ENCODE measurements around the gene PIK3R6. TPM values are rescaled to one million over a fixed set of nuclear protein-coding genes. Genes with fewer than 3 reads are reported as not detected.

The PIK3R6 gene
- polyA plus RNA-seq, 1 donor (not counting 4 experiments of a cell fraction or from before 2014, with no cell fraction given): 0.03 TPM

DNA sequence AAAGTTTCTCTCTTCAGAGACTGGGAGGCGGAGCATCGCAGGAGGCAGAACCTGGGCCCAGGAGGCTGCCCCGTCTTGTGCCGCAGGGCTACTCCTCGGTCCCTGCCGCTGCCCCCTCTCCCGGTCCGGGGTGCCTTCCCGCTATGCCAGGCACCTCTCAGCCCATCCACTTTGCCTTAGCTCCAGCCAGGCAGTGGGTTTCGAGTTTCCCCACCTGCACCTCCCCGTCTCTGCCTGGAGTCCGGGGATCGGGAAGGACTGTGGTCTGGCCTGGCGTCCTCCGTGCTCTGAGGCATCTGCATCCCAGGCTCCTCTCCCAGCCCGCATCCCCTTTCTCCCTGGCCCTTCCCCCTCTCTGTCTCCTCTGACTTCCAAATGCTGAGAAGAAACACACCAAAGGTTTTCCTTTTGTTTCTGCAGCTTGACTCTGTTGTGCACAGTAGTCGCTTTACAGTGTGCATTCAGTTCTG, 26.8 kb upstream of the PIK3R6 start:
- Histone ChIP-seq H3K4me1 (ENCODE audit: control insufficient read depth, extremely low read depth, insufficient read depth, low read length) (no peaks in the 10 kb centered on the region), H3K4me3 (ENCODE audit: control insufficient read depth in 2 of 3, extremely low read depth in 1 of 3, insufficient read depth in 2 of 3, low read depth in 1 of 3, low read length in 3 of 3) (no peak overlapping the region), H4K20me1 (ENCODE audit: control insufficient read depth, extremely low read depth, insufficient read depth, low read length) (no peaks in the 10 kb centered on the region), H3K36me3 (ENCODE audit: control insufficient read depth in 2 of 2, extremely low read depth in 1 of 2, insufficient read depth in 2 of 2, low read length in 2 of 2) (no peaks in the 10 kb centered on the region), H3K4me2 (ENCODE audit: control insufficient read depth, extremely low read depth, insufficient read depth, low read depth, low read length) (no peak overlapping the region), H3K27ac (ENCODE audit: control insufficient read depth, insufficient read depth, low read length) (no peak overlapping the region), H3K79me2 (ENCODE audit: control insufficient read depth, insufficient read depth, low read length) (no peaks in the 10 kb centered on the region), H3K9ac (ENCODE audit: control insufficient read depth, extremely low read depth, insufficient read depth, low read length) (no peak overlapping the region), H3K9me3 (ENCODE audit: control insufficient read depth, low read depth, low read length) (no peaks in the 10 kb centered on the region), H3K27me3 (ENCODE audit: control insufficient read depth, extremely low read depth, insufficient read depth, low read length) (peaks cover 7% of the 10 kb centered on the region), H2AFZ (ENCODE audit: control insufficient read depth, low read length) (no peak overlapping the region), H3K9me1 (ENCODE audit: control insufficient read depth, extremely low read depth, insufficient read depth, low read length) (no peaks in the 10 kb centered on the region)
- FAIRE-seq (no peak), DNase-seq (ENCODE audit: low read depth, low spot score) (no peak)
- TF ChIP-seq EZH2 (IDR thresholded peaks at IDR 0.05; ENCODE audit: low read length) (no peak), CTCF (optimal IDR thresholded peaks at IDR 0.05 in 1 of 3, IDR thresholded peaks at IDR 0.05 in 1 of 3, conservative IDR thresholded peaks at IDR 0.05 in 1 of 3; ENCODE audit: extremely low read depth in 1 of 3, insufficient read depth in 2 of 3, low read length in 3 of 3) (no peak)
- dilution Hi-C loops (cut with MboI; ENCODE audit: extremely low pct_ligation_motif_present, low sequenced_read_pairs): no loop called here

- H4K20me1 ChIP-seq (ENCODE audit: control insufficient read depth, extremely low read depth, insufficient read depth, low read length): no peaks in the 10 kb centered on the region
- H3K4me3 ChIP-seq (ENCODE audit: control insufficient read depth in 2 of 3, extremely low read depth in 1 of 3, insufficient read depth in 2 of 3, low read depth in 1 of 3, low read length in 3 of 3): no peak overlapping the region
- no peak overlapping the region for H3K9ac ChIP-seq (ENCODE audit: control insufficient read depth, extremely low read depth, insufficient read depth, low read length)
- H3K4me1 ChIP-seq (ENCODE audit: control insufficient read depth, extremely low read depth, insufficient read depth, low read length): no peaks in the 10 kb centered on the region
- H3K4me2 ChIP-seq (ENCODE audit: control insufficient read depth, extremely low read depth, insufficient read depth, low read depth, low read length): no peak overlapping the region
- no peak overlapping the region for H2AFZ ChIP-seq (ENCODE audit: control insufficient read depth, low read length)
- peaks cover 7% of the 10 kb centered on the region for H3K27me3 ChIP-seq (ENCODE audit: control insufficient read depth, extremely low read depth, insufficient read depth, low read length)
- no peaks in the 10 kb centered on the region for H3K36me3 ChIP-seq (ENCODE audit: control insufficient read depth in 2 of 2, extremely low read depth in 1 of 2, insufficient read depth in 2 of 2, low read length in 2 of 2)
- no peaks in the 10 kb centered on the region for H3K9me3 ChIP-seq (ENCODE audit: control insufficient read depth, low read depth, low read length)
- no peaks in the 10 kb centered on the region for H3K79me2 ChIP-seq (ENCODE audit: control insufficient read depth, insufficient read depth, low read length)
- no peaks in the 10 kb centered on the region for H3K9me1 ChIP-seq (ENCODE audit: control insufficient read depth, extremely low read depth, insufficient read depth, low read length)
- TF ChIP-seq EZH2 (IDR thresholded peaks at IDR 0.05; ENCODE audit: low read length): no peak
- DNase-seq (ENCODE audit: low read depth, low spot score) (no peak), FAIRE-seq (no peak)
- dilution Hi-C loops (cut with MboI; ENCODE audit: extremely low pct_ligation_motif_present, low sequenced_read_pairs): no loop called here
- H3K27ac ChIP-seq (ENCODE audit: control insufficient read depth, insufficient read depth, low read length): no peak overlapping the region
Measured at GRCh38 chr17:8893621-8894201, 26.2 kb upstream of the PIK3R6 start.

DNA sequence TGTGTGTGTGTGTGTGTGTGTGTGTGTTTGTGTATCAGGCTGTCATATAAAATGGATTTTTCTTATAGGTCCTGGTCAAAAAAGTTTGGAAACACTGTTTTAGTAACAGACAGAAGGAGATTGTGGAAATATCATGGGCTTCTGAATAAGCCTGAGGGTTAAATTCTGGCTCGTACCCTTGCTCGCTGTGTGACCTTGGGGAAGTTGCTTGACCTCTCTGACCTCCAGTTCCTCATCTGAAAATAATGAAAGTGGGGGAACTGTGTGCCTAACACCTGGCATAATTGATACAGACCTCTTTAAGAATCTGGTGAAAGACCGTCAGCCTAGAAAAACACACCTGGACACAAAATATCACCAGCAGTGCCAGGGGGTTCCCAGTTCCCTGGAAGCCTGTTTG, 25.6 kb upstream of the PIK3R6 start:
- TF ChIP-seq EZH2 (IDR thresholded peaks at IDR 0.05; ENCODE audit: low read length) (no peak), CTCF (optimal IDR thresholded peaks at IDR 0.05 in 1 of 3, IDR thresholded peaks at IDR 0.05 in 1 of 3, conservative IDR thresholded peaks at IDR 0.05 in 1 of 3; ENCODE audit: extremely low read depth in 1 of 3, insufficient read depth in 2 of 3, low read length in 3 of 3) (no peak)
- Histone ChIP-seq H2AFZ (ENCODE audit: control insufficient read depth, low read length) (no peak overlapping the region), H3K4me2 (ENCODE audit: control insufficient read depth, extremely low read depth, insufficient read depth, low read depth, low read length) (no peak overlapping the region), H3K9me3 (ENCODE audit: control insufficient read depth, low read depth, low read length) (no peaks in the 10 kb centered on the region), H3K9me1 (ENCODE audit: control insufficient read depth, extremely low read depth, insufficient read depth, low read length) (no peaks in the 10 kb centered on the region), H3K9ac (ENCODE audit: control insufficient read depth, extremely low read depth, insufficient read depth, low read length) (no peak overlapping the region), H3K4me1 (ENCODE audit: control insufficient read depth, extremely low read depth, insufficient read depth, low read length) (no peaks in the 10 kb centered on the region), H3K27me3 (ENCODE audit: control insufficient read depth, extremely low read depth, insufficient read depth, low read length) (peaks cover 7% of the 10 kb centered on the region), H3K4me3 (ENCODE audit: control insufficient read depth in 2 of 3, extremely low read depth in 1 of 3, insufficient read depth in 2 of 3, low read depth in 1 of 3, low read length in 3 of 3) (no peak overlapping the region), H3K79me2 (ENCODE audit: control insufficient read depth, insufficient read depth, low read length) (no peaks in the 10 kb centered on the region), H3K36me3 (ENCODE audit: control insufficient read depth in 2 of 2, extremely low read depth in 1 of 2, insufficient read depth in 2 of 2, low read length in 2 of 2) (no peaks in the 10 kb centered on the region), H4K20me1 (ENCODE audit: control insufficient read depth, extremely low read depth, insufficient read depth, low read length) (no peaks in the 10 kb centered on the region), H3K27ac (ENCODE audit: control insufficient read depth, insufficient read depth, low read length) (no peak overlapping the region)
- DNase-seq (ENCODE audit: low read depth, low spot score): no peak
- FAIRE-seq: no peak
- dilution Hi-C loops (cut with MboI; ENCODE audit: extremely low pct_ligation_motif_present, low sequenced_read_pairs): no loop called here
